HCT116 (cell line): Measurements from ENCODE around the gene DHRSX. TPM values are rescaled to one million over a fixed set of nuclear protein-coding genes. Genes with fewer than 3 reads are reported as not detected.

Source experiments
- ATAC-seq: fragments of 200-7000 bp; cut with Tn5 transposase; 2 replicates; pipeline ENCODE4 v1.9.1; 2020; ENCODE audit warnings: mild to moderate bottlenecking, moderate library complexity
- BruUV-seq: library from RNA; stranded (reverse); fragments of 400-500 nt; replicated peaks from 2 replicates; lab custom pipeline; 2021; lab: Mats Ljungman, UMichigan
- CTCF ChIA-PET: fragments of 300-600 bp; sonication (Branson Sonifier 250); formaldehyde crosslinking; loops from one replicate; lab custom pipeline; 2021; ENCODE audit warnings: antibody characterized with exemption; lab: Charles Lee
- POLR2A ChIA-PET: fragments of 300-600, 350-600 bp; sonication (Branson Sonifier 250); formaldehyde crosslinking; loops from one replicate; lab custom pipeline; 2021; ENCODE audit warnings: antibody characterized with exemption; lab: Charles Lee
- RAD21 ChIA-PET, 2 experiments: fragments of 300-600 bp; sonication (Branson Sonifier 250); formaldehyde crosslinking; loops; one replicate each; lab custom pipeline; 2023; ENCODE audit warnings: low total read pairs in 2 of 2; ENCODE audit not compliant: uncharacterized antibody in 2 of 2, unreplicated experiment in 2 of 2, low non-redundant PET in 1 of 2; lab: Charles Lee
- DNase-seq: peaks from one replicate; pipeline ENCODE4 v3.0.0-alpha.2; 2010; ENCODE audit warnings: low read depth, low spot score
- H2AFZ ChIP-seq: fragments of 200-600 bp; shearing (Covaris generic), sonication (generic); 2 replicates; pipeline ENCODE4 v1.6.1; 2017; ENCODE audit warnings: low read depth, mixed run types, mixed read lengths, antibody characterized with exemption, low read length; ENCODE audit not compliant: poor library complexity, severe bottlenecking
- H3K27ac ChIP-seq: 2 replicates; pipeline ENCODE4 v1.5.1; 2012; ENCODE audit warnings: low read depth, low read length
- H3K27me3 ChIP-seq: fragments of 200-600 bp; sonication (generic); 2 replicates; pipeline ENCODE4 v1.6.1; 2016; ENCODE audit warnings: mixed run types, low read length, mixed read lengths; ENCODE audit not compliant: insufficient read depth
- H3K36me3 ChIP-seq, 2 experiments: fragments of 200-500 bp in 1 of 2; fragments of 200-600 bp in 1 of 2; sonication (Bioruptor generic) in 1 of 2; sonication (generic) in 1 of 2; 2 replicates each; pipeline versions ENCODE4 v1.5.1 to v1.6.1; 2014 to 2016; ENCODE audit warnings: low read length in 2 of 2, inconsistent platforms in 1 of 2, mixed read lengths in 1 of 2, mixed run types in 1 of 2; ENCODE audit not compliant: insufficient read depth in 2 of 2, control insufficient read depth in 1 of 2
- H3K4me1 ChIP-seq, 2 experiments: fragments of 200-600 bp in 1 of 2; sonication (generic) in 1 of 2; 2 replicates each; pipeline versions ENCODE4 v1.5.1 to v1.6.1; 2012 to 2017; ENCODE audit warnings: low read length in 2 of 2, inconsistent platforms in 1 of 2, mild to moderate bottlenecking in 1 of 2, mixed read lengths in 1 of 2, mixed run types in 1 of 2, moderate library complexity in 1 of 2; ENCODE audit not compliant: insufficient read depth in 2 of 2, control insufficient read depth in 1 of 2
- H3K4me2 ChIP-seq: fragments of 200-600 bp; sonication (generic); 2 replicates; pipeline ENCODE4 v1.6.1; 2017; ENCODE audit warnings: mixed run types, low read length, mixed read lengths
- H3K4me3 ChIP-seq, 2 experiments: fragments of 200-600 bp in 1 of 2; sonication (generic) in 1 of 2; replicated peaks in 1 of 2; 2 replicates each; pipeline ENCODE4 v1.5.1; 2011 to 2016; ENCODE audit warnings: low read length in 2 of 2, control low read depth in 1 of 2, low read depth in 1 of 2, mild to moderate bottlenecking in 1 of 2, mixed read lengths in 1 of 2, mixed run types in 1 of 2
- H3K79me2 ChIP-seq: fragments of 200-600 bp; sonication (generic); 2 replicates; pipeline ENCODE4 v1.6.1; 2017; ENCODE audit warnings: mild to moderate bottlenecking, mixed run types, low read length, moderate library complexity, mixed read lengths; ENCODE audit not compliant: insufficient read depth
- H3K9ac ChIP-seq: fragments of 200-600 bp; sonication (generic); 2 replicates; pipeline ENCODE4 v1.6.1; 2016; ENCODE audit warnings: low read length, mixed read lengths
- H3K9me2 ChIP-seq: fragments of 200-600 bp; sonication (generic), shearing (Covaris generic); 2 replicates; pipeline ENCODE4 v1.6.1; 2017; ENCODE audit warnings: mixed run types, mild to moderate bottlenecking, moderate library complexity; ENCODE audit not compliant: insufficient read depth
- H3K9me3 ChIP-seq, 2 experiments: fragments of 200-500 bp in 1 of 2; fragments of 200-600 bp in 1 of 2; sonication (Bioruptor generic) in 1 of 2; sonication (generic) in 1 of 2; 2 replicates each; pipeline ENCODE4 v1.6.1; 2014 to 2017; ENCODE audit warnings: low read length in 2 of 2, mixed read lengths in 2 of 2, inconsistent platforms in 1 of 2, low read depth in 1 of 2, mild to moderate bottlenecking in 1 of 2, mixed run types in 1 of 2, moderate library complexity in 1 of 2; ENCODE audit not compliant: control insufficient read depth in 1 of 2, insufficient read depth in 1 of 2
- H4K20me1 ChIP-seq: fragments of 200-600 bp; sonication (generic), shearing (Covaris generic); 2 replicates; pipeline ENCODE4 v1.6.1; 2017; ENCODE audit warnings: mixed run types, mild to moderate bottlenecking, moderate library complexity; ENCODE audit not compliant: insufficient read depth
- ATF3 ChIP-seq: IDR thresholded peaks from 2 replicates; pipeline ENCODE4 v1.6.1; 2012
- CBX3 ChIP-seq: IDR thresholded peaks from 2 replicates; pipeline ENCODE4 v1.6.1; 2012; ENCODE audit warnings: low read depth
- CEBPB ChIP-seq: IDR thresholded peaks from 2 replicates; pipeline ENCODE4 v1.6.1; 2012; ENCODE audit warnings: low read depth
- CTCF ChIP-seq, 3 experiments: fragments of 200-600 bp in 1 of 3; sonication (generic) in 1 of 3; IDR thresholded peaks in 2 of 3; conservative IDR thresholded peaks in 1 of 3; 2 replicates each; pipeline ENCODE4 v1.5.1; 2012 to 2017; ENCODE audit warnings: low read depth in 2 of 3, low read length in 2 of 3, antibody characterized with exemption in 1 of 3, borderline replicate concordance in 1 of 3, control low read depth in 1 of 3, mild to moderate bottlenecking in 1 of 3, mixed read lengths in 1 of 3, mixed run types in 1 of 3, moderate library complexity in 1 of 3; ENCODE audit not compliant: insufficient read depth in 1 of 3
- EGR1 ChIP-seq: IDR thresholded peaks from 2 replicates; pipeline ENCODE4 v1.6.1; 2012; ENCODE audit warnings: low read depth
- FOSL1 ChIP-seq: IDR thresholded peaks from 2 replicates; pipeline ENCODE4 v1.6.1; 2012; ENCODE audit warnings: low read depth
- JUND ChIP-seq: IDR thresholded peaks from 2 replicates; pipeline ENCODE4 v1.6.1; 2012
- MAX ChIP-seq: IDR thresholded peaks from 2 replicates; pipeline ENCODE4 v1.6.1; 2012
- POLR2A ChIP-seq: IDR thresholded peaks from 2 replicates; pipeline ENCODE4 v1.7.0; 2011; ENCODE audit warnings: borderline replicate concordance; ENCODE audit not compliant: insufficient read depth, insufficient read length; ENCODE audit errors: extremely low read depth
- POLR2AphosphoS5 ChIP-seq: IDR thresholded peaks from 2 replicates; pipeline ENCODE4 v1.6.1; 2011; ENCODE audit warnings: mild to moderate bottlenecking, low read depth, low read length, moderate library complexity
- RAD21 ChIP-seq: IDR thresholded peaks from 2 replicates; pipeline ENCODE4 v1.6.1; 2012; ENCODE audit warnings: low read depth, mild to moderate bottlenecking
- REST ChIP-seq: IDR thresholded peaks from 2 replicates; pipeline ENCODE4 v1.6.1; 2012; ENCODE audit warnings: low read depth
- SIN3A ChIP-seq: IDR thresholded peaks from 2 replicates; pipeline ENCODE4 v1.6.1; 2012; ENCODE audit warnings: low read depth
- SP1 ChIP-seq: IDR thresholded peaks from 2 replicates; pipeline ENCODE4 v1.6.1; 2012; ENCODE audit warnings: low read depth
- SRF ChIP-seq: IDR thresholded peaks from 2 replicates; pipeline ENCODE4 v1.6.1; 2012; ENCODE audit warnings: low read depth
- TCF7L2 ChIP-seq: IDR thresholded peaks from 2 replicates; pipeline ENCODE4 v1.7.0; 2011; ENCODE audit warnings: borderline replicate concordance, inconsistent platforms; ENCODE audit not compliant: insufficient read depth, insufficient read length; ENCODE audit errors: extremely low read depth
- ZBTB33 ChIP-seq: IDR thresholded peaks from 2 replicates; pipeline ENCODE4 v1.6.1; 2011; ENCODE audit warnings: mild to moderate bottlenecking, low read length, moderate library complexity; ENCODE audit not compliant: insufficient replicate concordance; ENCODE audit errors: extremely low read depth
- ZFX ChIP-seq: fragments of 450-650 bp; IDR thresholded peaks from 2 replicates; pipeline ENCODE4 v1.6.1; 2017
- intact Hi-C: fragments of 100-400 bp; cut with micrococcal nuclease; formaldehyde crosslinking; loops from 2 replicates; pipeline ENCODE4 v1.10.0; 2022
- total RNA-seq: library from RNA; stranded (reverse); gene quantifications from one replicate; pipeline ENCODE4 v1.2.1, GENCODE V29; 2021; ENCODE audit not compliant: unreplicated experiment

The DHRSX gene
- total RNA-seq, 1 experiment from 2014 or later, result 11.9 TPM

- POLR2A ChIA-PET, result no interaction called here
- RAD21 ChIA-PET, result no interaction called here
- no peak overlapping the region for H3K27ac ChIP-seq
Observed at GRCh38 chrX:2395261-2395992, 105.3 kb downstream of the DHRSX start.

More at GRCh38 chrX:2395261-2395992, 105.3 kb downstream of the DHRSX start:
- DNase-seq, result no peak
- Histone ChIP-seq H3K27me3 (no peaks in the 10 kb centered on the region), H3K36me3 (no peaks in the 10 kb centered on the region), H4K20me1 (no peaks in the 10 kb centered on the region), H2AFZ (no peak overlapping the region), H3K9ac (no peak overlapping the region), H3K4me3 (no peak overlapping the region), H3K4me1 (peaks cover 44 to 61% of the 10 kb centered on the region in 2 experiments), H3K4me2 (no peak overlapping the region), H3K9me2 (no peaks in the 10 kb centered on the region), H3K79me2 (no peaks in the 10 kb centered on the region), H3K9me3 (no peaks in the 10 kb centered on the region)
- no peak for ATAC-seq
- TF ChIP-seq SRF (no peak), CTCF (IDR thresholded peaks at IDR 0.05 in 2 of 3, conservative IDR thresholded peaks at IDR 0.05 in 1 of 3; ENCODE audit: borderline replicate concordance in 1 of 3, insufficient read depth in 1 of 3, low read depth in 2 of 3, low read length in 2 of 3) (no peak), ZBTB33 (no peak), MAX (no peak), CBX3 (no peak), REST (no peak), POLR2AphosphoS5 (no peak), FOSL1 (no peak), ATF3 (no peak), SIN3A (no peak), SP1 (no peak), TCF7L2 (no peak), EGR1 (no peak), CEBPB (no peak), JUND (no peak), POLR2A (no peak), RAD21 (no peak), ZFX (no peak)
- intact Hi-C loops, result no loop called here
- no TSS peak for BruUV-seq
- CTCF ChIA-PET, result no interaction called here
